ENCODE data around the gene TRIP10.

TRIP10 gene

GRCh38 chr19:6712231-6712630 is 27.2 kb upstream of the TRIP10 start:
- no peak for DNase-seq

GRCh38 chr19:6712692-6713670 is 26.5 kb upstream of the TRIP10 start:
- DNase-seq = no peak

- no peak for DNase-seq
These were observed 25.4 kb upstream of the TRIP10 start for GRCh38 chr19:6713773-6714692.

- no peak for DNase-seq
These were observed 24.5 kb upstream of the TRIP10 start for GRCh38 chr19:6714749-6715555.

GRCh38 chr19:6716610-6716970 is 22.9 kb upstream of the TRIP10 start:
- DNase-seq = no peak

GRCh38 chr19:6717036-6717435 is 22.4 kb upstream of the TRIP10 start:
- DNase-seq = no peak

GRCh38 chr19:6717441-6717971 is 22.0 kb upstream of the TRIP10 start:
- no peak for DNase-seq

GRCh38 chr19:6718111-6718740 is 21.3 kb upstream of the TRIP10 start:
- no peak for DNase-seq

- DNase-seq = no peak
These were observed 20.5 kb upstream of the TRIP10 start for GRCh38 chr19:6718741-6719539.

- DNase-seq = no peak
These were observed 20.0 kb upstream of the TRIP10 start for GRCh38 chr19:6719540-6719861.

- DNase-seq = no peak
These were observed 19.5 kb upstream of the TRIP10 start for GRCh38 chr19:6719992-6720368.

GRCh38 chr19:6720369-6721137 is 18.9 kb upstream of the TRIP10 start, which contains the start of gene C3:
C3 (minus strand) TSS chr19:6720650; CDS start chr19:6720589, 61 bp downstream.
- no peak for DNase-seq

GRCh38 chr19:6721138-6721474 is 18.4 kb upstream of the TRIP10 start:
- DNase-seq = no peak

- no peak for DNase-seq
These were observed 17.7 kb upstream of the TRIP10 start for GRCh38 chr19:6721773-6722172.

- DNase-seq = no peak
These were observed 16.3 kb upstream of the TRIP10 start for GRCh38 chr19:6723108-6723618.

GRCh38 chr19:6723738-6724137 is 15.7 kb upstream of the TRIP10 start:
- DNase-seq = no peak

GRCh38 chr19:6724631-6725492 is 14.6 kb upstream of the TRIP10 start:
- no peak for DNase-seq

- no peak for DNase-seq
These were observed 13.8 kb upstream of the TRIP10 start for GRCh38 chr19:6725513-6726231.

- no peak for DNase-seq
These were observed 11.1 kb upstream of the TRIP10 start for GRCh38 chr19:6728346-6728745.

Measured in amniotic stem cell (primary cell).